ENCODE data around the gene LSM2.
A peak's percentile ranks its signal among the peaks of the same experiment; 100 is the strongest.
"Not testable (repeated sequence)": the region's sequence is repeated elsewhere in the genome, so short reads cannot be mapped to it uniquely, and the experiment has no call there.

The LSM2 gene

GRCh38 chr6:31806470-31807272, at the start of gene LSM2:
LSM2 (minus strand) TSS chr6:31806966; CDS start chr6:31806757, 209 bp downstream.
- peak; percentile 97 for DNase-seq

GRCh38 chr6:31851980-31852718, 45.4 kb upstream of the LSM2 start:
- DNase-seq = not testable (repeated sequence)

- no peak for DNase-seq
Observed at GRCh38 chr6:31851485-31851832, 44.7 kb upstream of the LSM2 start.

GRCh38 chr6:31850765-31851484, 44.2 kb upstream of the LSM2 start:
- no peak for DNase-seq

- DNase-seq = no peak
Observed at GRCh38 chr6:31847276-31847978, 40.7 kb upstream of the LSM2 start.

- no peak for DNase-seq
Observed at GRCh38 chr6:31844507-31844906, 37.7 kb upstream of the LSM2 start.

GRCh38 chr6:31842053-31842452, 35.3 kb upstream of the LSM2 start:
- DNase-seq = no peak

GRCh38 chr6:31839779-31840126, 33.0 kb upstream of the LSM2 start:
- DNase-seq = not testable (repeated sequence)

- no peak for DNase-seq
Observed at GRCh38 chr6:31838968-31839367, 32.2 kb upstream of the LSM2 start.

DNA sequence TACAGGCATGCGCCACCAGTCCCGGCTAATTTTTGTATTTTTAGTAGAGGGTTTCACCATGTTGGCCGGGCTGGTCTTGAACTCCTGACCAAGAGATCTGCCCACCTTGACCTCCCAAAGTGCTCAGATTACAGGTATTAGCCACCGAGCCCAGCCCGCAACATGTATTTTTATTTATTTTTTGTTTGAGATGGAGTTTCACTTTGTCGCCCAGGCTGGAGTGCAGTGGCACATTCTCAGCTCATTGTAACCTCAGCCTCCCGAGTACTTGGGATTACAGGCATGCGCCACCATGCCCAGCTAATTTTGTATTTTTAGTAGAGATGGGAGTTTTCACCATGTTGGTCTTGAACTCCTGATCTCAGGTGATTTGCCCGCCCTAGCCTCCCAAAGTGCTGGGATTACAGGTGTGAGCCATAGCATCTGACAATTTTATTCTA, 31.4 kb upstream of the LSM2 start:
- not testable (repeated sequence) for DNase-seq

DNA sequence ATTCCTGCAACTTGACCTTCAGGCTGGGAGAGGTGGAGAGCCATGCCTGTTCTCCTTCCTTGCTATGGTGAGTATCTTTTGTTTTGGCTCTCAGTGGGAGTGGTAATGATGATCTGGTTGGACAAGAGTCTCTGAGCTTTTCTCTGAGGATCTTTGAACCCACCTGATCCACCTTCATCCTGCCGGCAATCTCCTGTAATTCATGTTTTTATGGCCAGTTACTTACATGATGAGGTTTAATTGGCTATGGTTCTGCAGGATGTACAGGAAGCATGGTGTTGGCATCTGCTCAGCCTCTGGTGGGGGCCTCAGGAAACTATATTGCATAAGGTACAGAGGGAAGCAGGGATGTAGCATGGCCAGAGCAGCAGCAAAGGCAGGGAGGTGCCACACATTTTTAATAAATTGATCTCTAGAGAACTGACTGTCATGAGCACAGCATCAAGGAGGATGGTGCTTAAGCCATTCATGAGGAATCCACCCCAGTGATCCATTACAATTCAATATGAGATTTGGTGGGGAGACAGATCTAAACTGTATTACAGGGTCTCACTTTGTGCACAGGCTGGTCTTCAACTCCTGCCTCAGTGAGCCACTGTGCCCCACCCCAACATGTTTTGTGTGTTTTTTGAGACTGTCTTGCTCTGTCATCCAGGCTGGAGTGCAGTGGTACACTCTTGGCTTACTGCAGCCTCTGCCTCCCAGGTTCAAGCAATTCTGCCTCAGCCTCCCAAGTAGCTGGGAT, 30.8 kb upstream of the LSM2 start:
- DNase-seq = peak; percentile 19

GRCh38 chr6:31836474-31837368, 30.0 kb upstream of the LSM2 start:
- DNase-seq = peak; percentile 17

DNA sequence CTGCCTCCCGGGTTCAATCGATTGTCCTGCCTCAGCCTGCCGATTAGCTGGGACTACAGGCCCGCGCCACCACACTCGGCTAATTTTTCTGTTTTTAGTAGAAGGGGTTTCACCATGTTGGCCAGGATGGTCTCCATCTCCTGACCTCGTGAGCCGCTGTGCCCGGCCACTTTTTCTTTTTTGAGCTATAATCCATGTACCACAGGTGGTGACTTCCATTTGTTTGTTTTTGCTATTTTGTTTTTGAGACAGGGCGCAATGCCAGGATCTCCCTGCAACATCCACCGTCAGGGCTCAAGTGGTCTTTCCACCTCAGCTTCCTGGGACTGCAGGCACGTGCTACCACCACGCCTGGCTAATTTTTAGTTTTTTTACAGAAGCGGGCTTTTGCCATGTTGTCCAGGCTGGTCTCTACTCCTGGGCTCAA, 29.3 kb upstream of the LSM2 start:
- no peak for DNase-seq

- peak; percentile 85 for DNase-seq
Observed at GRCh38 chr6:31834367-31835250, 27.8 kb upstream of the LSM2 start.

- DNase-seq = no peak
Observed at GRCh38 chr6:31831350-31832215, 24.8 kb upstream of the LSM2 start.

GRCh38 chr6:31830886-31831335, 24.1 kb upstream of the LSM2 start:
- DNase-seq = no peak

- peak; percentile 43 for DNase-seq
Observed at GRCh38 chr6:31829633-31830283, 23.0 kb upstream of the LSM2 start.
